Measurements from ENCODE around the gene RUNX2.

DNA sequence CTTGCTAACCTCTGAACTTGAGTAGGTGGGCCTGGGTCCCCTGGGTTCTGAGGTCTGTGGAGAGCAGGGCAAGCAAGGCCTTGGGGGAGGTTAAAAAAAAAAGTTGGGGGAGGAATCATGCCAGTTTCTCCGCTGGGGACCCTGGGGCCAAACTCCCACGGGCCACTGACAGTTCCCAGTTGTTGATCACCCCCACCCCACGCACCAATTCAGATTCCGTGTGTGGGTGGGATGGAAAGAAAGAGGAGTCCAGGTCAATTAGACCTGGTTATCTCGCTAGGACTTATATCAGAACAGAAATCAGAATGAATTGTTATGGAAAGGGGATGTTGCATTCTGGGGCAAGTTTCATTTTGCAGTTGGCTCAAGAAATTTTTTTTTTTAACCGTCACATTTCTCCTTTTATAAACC, 96.3 kb downstream of the RUNX2 start:
- no peak for TF ChIP-seq KDM1A (IDR thresholded peaks at IDR 0.05; ENCODE audit: borderline replicate concordance, low read length)
- TF ChIP-seq POLR2A (IDR thresholded peaks at IDR 0.05; ENCODE audit: control extremely low read depth in 1 of 2, low read depth in 2 of 2, low read length in 2 of 2): no peak
- no peak for TF ChIP-seq POLR2AphosphoS5 (IDR thresholded peaks at IDR 0.05; ENCODE audit: low read depth, low read length)
- no peak for TF ChIP-seq EP300 (IDR thresholded peaks at IDR 0.05; ENCODE audit: borderline replicate concordance in 1 of 2, low read depth in 2 of 2, low read length in 2 of 2)

All from H1 (cell line).